Measurements from ENCODE around the gene IGFBP2.

IGFBP2 gene

GRCh38 chr2:216632952-216633615 lies at the start of gene IGFBP2:
Gene IGFBP2 (plus strand): TSS chr2:216633420. CDS start chr2:216633524, 104 bp downstream.
- H3K9me3 ChIP-seq (ENCODE audit: insufficient read depth, low read length): no peaks in the 10 kb centered on the region
- no peak within 1 kb of the TSS for H3K4me3 ChIP-seq (ENCODE audit: low read length)
- no peak within 1 kb of the TSS for H3K9ac ChIP-seq (ENCODE audit: low read length)
- H2AFZ ChIP-seq (ENCODE audit: low read depth, low read length): no peak within 1 kb of the TSS
- no peak within 1 kb of the TSS for H3K27ac ChIP-seq (ENCODE audit: low read length)
- H3K36me3 ChIP-seq (replicated peaks; ENCODE audit: low read depth, low read length): no peaks in the 10 kb centered on the region
- 0 out of 2 replicates have a peak, but pooled peaks cover 4% of the 10 kb centered on the region for H3K27me3 ChIP-seq (ENCODE audit: low read depth, low read length)
- H4K20me1 ChIP-seq (ENCODE audit: insufficient read depth, low read length): no peaks in the 10 kb centered on the region
- H3K4me2 ChIP-seq (ENCODE audit: low read length): no peak within 1 kb of the TSS
- H3K79me2 ChIP-seq (ENCODE audit: low read length): no peaks in the 10 kb centered on the region
- TF ChIP-seq EZH2phosphoT487 (IDR thresholded peaks at IDR 0.05; ENCODE audit: low read depth): no peak
- TF ChIP-seq CTCF (IDR thresholded peaks at IDR 0.05; ENCODE audit: low read depth, low read length): no peak
- no peaks in the 10 kb centered on the region for H3K4me1 ChIP-seq (ENCODE audit: low read length)

DNA sequence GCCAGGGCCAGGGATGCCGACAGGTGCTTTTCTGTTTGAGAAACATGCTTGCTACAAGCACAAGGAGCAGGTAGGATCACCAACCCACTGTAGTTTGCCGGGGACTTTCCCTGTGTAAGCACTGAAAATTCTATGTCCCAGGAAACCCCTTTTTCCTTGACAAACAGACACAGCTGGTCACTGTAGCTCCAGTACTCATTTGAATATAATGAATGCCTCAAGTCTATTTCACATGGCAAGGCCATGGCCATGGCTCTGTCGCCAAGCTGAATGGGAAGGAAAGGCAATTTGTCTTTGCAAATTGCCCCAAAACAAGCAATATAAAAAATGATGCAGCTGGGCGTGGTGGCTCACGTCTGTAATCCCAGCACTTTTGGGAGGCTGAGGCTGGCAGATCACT lies 49.6 kb upstream of the IGFBP2 start:
- Histone ChIP-seq H3K79me2 (ENCODE audit: low read length) (no peaks in the 10 kb centered on the region), H3K27me3 (ENCODE audit: low read depth, low read length) (peaks cover 30% of the 10 kb centered on the region), H2AFZ (ENCODE audit: low read depth, low read length) (no peak overlapping the region), H3K27ac (ENCODE audit: low read length) (no peak overlapping the region), H3K36me3 (replicated peaks; ENCODE audit: low read depth, low read length) (no peaks in the 10 kb centered on the region), H3K9me3 (ENCODE audit: insufficient read depth, low read length) (no peaks in the 10 kb centered on the region), H3K4me2 (ENCODE audit: low read length) (no peak overlapping the region), H3K4me3 (ENCODE audit: low read length) (no peak overlapping the region), H3K4me1 (ENCODE audit: low read length) (no peaks in the 10 kb centered on the region), H3K9ac (ENCODE audit: low read length) (no peak overlapping the region), H4K20me1 (ENCODE audit: insufficient read depth, low read length) (no peaks in the 10 kb centered on the region)
- no peak for TF ChIP-seq EZH2phosphoT487 (IDR thresholded peaks at IDR 0.05; ENCODE audit: low read depth)
- no peak for TF ChIP-seq CTCF (IDR thresholded peaks at IDR 0.05; ENCODE audit: low read depth, low read length)

GRCh38 chr2:216584112-216584511 lies 49.1 kb upstream of the IGFBP2 start:
- no peak overlapping the region for H3K9ac ChIP-seq (ENCODE audit: low read length)
- H4K20me1 ChIP-seq (ENCODE audit: insufficient read depth, low read length): no peaks in the 10 kb centered on the region
- no peaks in the 10 kb centered on the region for H3K4me1 ChIP-seq (ENCODE audit: low read length)
- no peaks in the 10 kb centered on the region for H3K9me3 ChIP-seq (ENCODE audit: insufficient read depth, low read length)
- H3K27ac ChIP-seq (ENCODE audit: low read length): no peak overlapping the region
- no peak overlapping the region for H3K4me2 ChIP-seq (ENCODE audit: low read length)
- no peak for TF ChIP-seq EZH2phosphoT487 (IDR thresholded peaks at IDR 0.05; ENCODE audit: low read depth)
- TF ChIP-seq CTCF (IDR thresholded peaks at IDR 0.05; ENCODE audit: low read depth, low read length): no peak
- no peaks in the 10 kb centered on the region for H3K36me3 ChIP-seq (replicated peaks; ENCODE audit: low read depth, low read length)
- H2AFZ ChIP-seq (ENCODE audit: low read depth, low read length): no peak overlapping the region
- H3K4me3 ChIP-seq (ENCODE audit: low read length): no peak overlapping the region
- no peaks in the 10 kb centered on the region for H3K79me2 ChIP-seq (ENCODE audit: low read length)
- H3K27me3 ChIP-seq (ENCODE audit: low read depth, low read length): peaks cover 29% of the 10 kb centered on the region

- Histone ChIP-seq H3K36me3 (replicated peaks; ENCODE audit: low read depth, low read length) (no peaks in the 10 kb centered on the region), H3K9me3 (ENCODE audit: insufficient read depth, low read length) (no peaks in the 10 kb centered on the region), H3K4me1 (ENCODE audit: low read length) (no peaks in the 10 kb centered on the region)
These were observed 47.8 kb upstream of the IGFBP2 start for GRCh38 chr2:216585441-216585840.

More at GRCh38 chr2:216585441-216585840, 47.8 kb upstream of the IGFBP2 start:
- Histone ChIP-seq H3K27ac (ENCODE audit: low read length) (no peak overlapping the region), H3K4me3 (ENCODE audit: low read length) (no peak overlapping the region), H2AFZ (ENCODE audit: low read depth, low read length) (no peak overlapping the region), H3K27me3 (ENCODE audit: low read depth, low read length) (peaks cover 32% of the 10 kb centered on the region), H3K4me2 (ENCODE audit: low read length) (no peak overlapping the region), H3K9ac (ENCODE audit: low read length) (no peak overlapping the region), H4K20me1 (ENCODE audit: insufficient read depth, low read length) (no peaks in the 10 kb centered on the region), H3K79me2 (ENCODE audit: low read length) (no peaks in the 10 kb centered on the region)
- TF ChIP-seq EZH2phosphoT487 (IDR thresholded peaks at IDR 0.05; ENCODE audit: low read depth): no peak
- no peak for TF ChIP-seq CTCF (IDR thresholded peaks at IDR 0.05; ENCODE audit: low read depth, low read length)
